ENCODE results near the gene SIPA1L2. TPM values are rescaled to one million over a fixed set of nuclear protein-coding genes. Genes with fewer than 3 reads are reported as not detected.

The SIPA1L2 gene
- total and polyA plus RNA-seq, 10 of the 15 experiments (the other 5 are each of a cell fraction or from before 2014, with no cell fraction given): 0.01 to 0.18 TPM; not detected in 8

DNA sequence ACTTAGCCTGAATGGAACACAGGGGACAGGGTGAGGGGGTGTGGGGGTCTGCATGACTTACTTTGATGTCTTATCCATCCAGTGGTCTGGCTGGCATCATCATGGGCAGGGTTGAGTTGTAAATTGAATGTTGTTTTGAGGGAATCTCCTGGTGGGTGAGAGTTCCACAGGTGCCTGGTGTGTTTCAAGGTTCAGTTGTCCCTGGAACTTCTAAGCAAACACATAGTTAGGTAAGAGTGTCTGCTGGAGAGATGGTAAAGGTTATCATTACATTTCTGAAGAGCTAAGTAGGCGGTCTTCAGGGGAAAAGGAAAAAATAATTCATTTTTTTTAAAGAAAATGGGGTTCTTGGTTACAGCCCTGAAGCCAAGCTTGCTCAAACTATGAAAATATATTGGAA, 46.0 kb upstream of the SIPA1L2 start:
- ATAC-seq: no peak
- Histone ChIP-seq H3K36me3 (ENCODE audit: control insufficient read depth in 2 of 2, insufficient read depth in 2 of 2, low read length in 1 of 2) (no peaks in the 10 kb centered on the region), H3K27ac (ENCODE audit: control insufficient read depth, insufficient read depth) (no peak overlapping the region), H3K9ac (ENCODE audit: control insufficient read depth, insufficient read depth, low read length) (no peak overlapping the region), H3K4me2 (ENCODE audit: control insufficient read depth, insufficient read depth) (no peak overlapping the region), H4K20me1 (ENCODE audit: control insufficient read depth, insufficient read depth) (no peaks in the 10 kb centered on the region), H2AFZ (ENCODE audit: control insufficient read depth, low read depth, low read length) (no peak overlapping the region), H3K9me3 (replicated peaks; ENCODE audit: control insufficient read depth, insufficient read depth, low read length) (no peaks in the 10 kb centered on the region), H3K4me3 (no peak overlapping the region), H3K4me1 (ENCODE audit: control insufficient read depth, insufficient read depth, low read length) (no peaks in the 10 kb centered on the region), H3K27me3 (replicated peaks in 1 of 2; ENCODE audit: control insufficient read depth in 2 of 2, insufficient read depth in 2 of 2, low read length in 1 of 2) (no peaks in the 10 kb centered on the region; a peak in 1 of 4 replicates), H3K79me2 (ENCODE audit: control insufficient read depth, insufficient read depth, low read length) (no peaks in the 10 kb centered on the region)
- no peak for DNase-seq (ENCODE audit: low read depth, low spot score)
- in situ Hi-C loops (cut with MboI) (no loop called here), intact Hi-C loops (cut with micrococcal nuclease; ENCODE audit: unreplicated experiment) (no loop called here)
- no TSS peak for BruUV-seq (replicated peaks)
- ChIA-PET SMC1A (ENCODE audit: uncharacterized antibody, unreplicated experiment) (interaction anchor here (1.0 kb wide), 1 partner anchor 11 kb away, joined by 3 read pairs; no protein-coding TSS in a partner anchor), RAD21 (ENCODE audit: unreplicated experiment) (no interaction called here), CTCF (no interaction called here), POLR2A (no interaction called here)
- FAIRE-seq: no peak
- no peak for TF ChIP-seq ATF2 (IDR thresholded peaks at IDR 0.05; ENCODE audit: low read length)
- no peak for TF ChIP-seq FOXK2 (IDR thresholded peaks at IDR 0.05)
- TF ChIP-seq ZNF384 (IDR thresholded peaks at IDR 0.05; ENCODE audit: borderline replicate concordance, low read depth, low read length): no peak
- TF ChIP-seq, protein P1, sequence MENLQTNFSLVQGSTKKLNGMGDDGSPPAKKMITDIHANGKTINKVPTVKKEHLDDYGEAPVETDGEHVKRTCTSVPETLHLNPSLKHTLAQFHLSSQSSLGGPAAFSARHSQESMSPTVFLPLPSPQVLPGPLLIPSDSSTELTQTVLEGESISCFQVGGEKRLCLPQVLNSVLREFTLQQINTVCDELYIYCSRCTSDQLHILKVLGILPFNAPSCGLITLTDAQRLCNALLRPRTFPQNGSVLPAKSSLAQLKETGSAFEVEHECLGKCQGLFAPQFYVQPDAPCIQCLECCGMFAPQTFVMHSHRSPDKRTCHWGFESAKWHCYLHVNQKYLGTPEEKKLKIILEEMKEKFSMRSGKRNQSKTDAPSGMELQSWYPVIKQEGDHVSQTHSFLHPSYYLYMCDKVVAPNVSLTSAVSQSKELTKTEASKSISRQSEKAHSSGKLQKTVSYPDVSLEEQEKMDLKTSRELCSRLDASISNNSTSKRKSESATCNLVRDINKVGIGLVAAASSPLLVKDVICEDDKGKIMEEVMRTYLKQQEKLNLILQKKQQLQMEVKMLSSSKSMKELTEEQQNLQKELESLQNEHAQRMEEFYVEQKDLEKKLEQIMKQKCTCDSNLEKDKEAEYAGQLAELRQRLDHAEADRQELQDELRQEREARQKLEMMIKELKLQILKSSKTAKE (IDR thresholded peaks at IDR 0.05; ENCODE audit: low read depth, poor library complexity, severe bottlenecking): no peak
- no peak for TF ChIP-seq TBL1XR1 (IDR thresholded peaks at IDR 0.05; ENCODE audit: low read depth, low read length)
- no peak for TF ChIP-seq KLF5 (IDR thresholded peaks at IDR 0.05; ENCODE audit: partially characterized antibody)
- no peak for TF ChIP-seq USF2 (IDR thresholded peaks at IDR 0.05; ENCODE audit: borderline replicate concordance, low read depth, low read length)
- TF ChIP-seq ASH2L (IDR thresholded peaks at IDR 0.05; ENCODE audit: borderline replicate concordance, low read depth): no peak
- TF ChIP-seq SIX5 (IDR thresholded peaks at IDR 0.05; ENCODE audit: low read depth, low read length, severe bottlenecking): no peak
- no peak for TF ChIP-seq IRF4 (IDR thresholded peaks at IDR 0.05; ENCODE audit: low read depth, low read length)
- no peak for TF ChIP-seq POU2F2 (IDR thresholded peaks at IDR 0.05; ENCODE audit: borderline replicate concordance, low read depth, low read length)
- no peak for TF ChIP-seq POLR2AphosphoS5 (IDR thresholded peaks at IDR 0.05; ENCODE audit: low read length)
- TF ChIP-seq ZNF207 (IDR thresholded peaks at IDR 0.05; ENCODE audit: borderline replicate concordance): no peak
- no peak for TF ChIP-seq RFX5 (IDR thresholded peaks at IDR 0.05; ENCODE audit: low read depth, low read length)
- TF ChIP-seq EZH2 (IDR thresholded peaks at IDR 0.05; ENCODE audit: borderline replicate concordance, control insufficient read depth, low read depth, low read length): no peak
- WGBS (ENCODE audit: insufficient coverage, insufficient replicate concordance, low lambda C conversion rate, missing lambda C conversion rate): 0% methylated on average over 1 of the region's 1 CpG

Measured in GM12878 (cell line).